Hippocampal formation (tissue), 2 donors: ENCODE data around the gene MAP4K3.
"Not testable (repeated sequence)": the region's sequence is repeated elsewhere in the genome, so short reads cannot be mapped to it uniquely, and the experiment has no call there.

ENCODE experiments used
- DNase-seq, 2 donors: peaks; one replicate each; lab custom pipeline; 2025; lab: John Stamatoyannopoulos, UW

MAP4K3 gene

GRCh38 chr2:39409697-39410389 lies 27.2 kb downstream of the MAP4K3 start:
- DNase-seq, result no peak

DNA sequence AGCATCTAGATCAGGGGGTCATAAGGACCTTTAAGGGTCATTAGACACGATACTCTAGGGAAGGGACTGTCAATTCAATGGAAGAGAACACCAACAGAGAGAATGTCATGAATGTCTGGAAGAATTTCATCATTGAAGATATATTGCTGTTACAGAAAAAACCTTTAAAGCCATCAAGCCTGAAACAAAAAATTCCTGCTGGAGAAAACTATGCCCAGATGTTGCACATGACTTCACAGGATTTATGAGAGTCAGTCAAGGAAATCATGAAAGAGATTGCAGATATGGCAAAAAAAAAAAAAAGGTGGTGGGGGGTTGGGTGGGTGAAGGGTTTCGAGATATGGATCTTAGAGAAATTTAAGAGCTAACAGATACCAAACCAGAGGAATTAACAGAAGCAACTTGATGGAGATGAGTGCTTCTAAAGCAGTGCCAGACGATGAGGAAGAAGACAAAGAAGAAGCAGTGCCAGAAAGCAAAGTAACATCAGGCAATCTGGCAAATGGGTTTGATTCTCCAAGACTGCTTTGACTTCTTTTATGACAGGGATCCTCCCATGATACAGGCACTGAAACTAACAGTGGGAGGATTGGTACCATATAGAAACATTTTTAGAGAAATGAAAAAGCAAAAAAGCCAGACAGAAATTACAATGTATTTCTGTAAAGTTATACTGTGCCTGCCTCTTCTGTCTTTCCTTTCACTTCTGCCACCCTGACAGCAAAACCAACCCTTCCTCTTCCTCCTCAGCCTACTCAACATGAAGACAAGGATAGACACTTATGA lies 28.5 kb downstream of the MAP4K3 start:
- DNase-seq, result no peak

- DNase-seq, result no peak
These were observed 29.4 kb downstream of the MAP4K3 start for GRCh38 chr2:39407516-39408296.

- DNase-seq, result no peak
These were observed 31.7 kb downstream of the MAP4K3 start for GRCh38 chr2:39405364-39405763.

GRCh38 chr2:39403311-39403710 lies 33.8 kb downstream of the MAP4K3 start:
- DNase-seq, result no peak

- DNase-seq, result no peak
These were observed 35.8 kb downstream of the MAP4K3 start for GRCh38 chr2:39401319-39401718.

GRCh38 chr2:39399570-39399969 lies 37.5 kb downstream of the MAP4K3 start:
- DNase-seq, result no peak

GRCh38 chr2:39395313-39395712 lies 41.8 kb downstream of the MAP4K3 start:
- no peak for DNase-seq

- DNase-seq, result no peak
These were observed 42.5 kb downstream of the MAP4K3 start for GRCh38 chr2:39394516-39394961.

GRCh38 chr2:39392672-39393071 lies 44.4 kb downstream of the MAP4K3 start:
- DNase-seq, result no peak

- DNase-seq, result no peak
These were observed 46.9 kb downstream of the MAP4K3 start for GRCh38 chr2:39390216-39390615.

DNA sequence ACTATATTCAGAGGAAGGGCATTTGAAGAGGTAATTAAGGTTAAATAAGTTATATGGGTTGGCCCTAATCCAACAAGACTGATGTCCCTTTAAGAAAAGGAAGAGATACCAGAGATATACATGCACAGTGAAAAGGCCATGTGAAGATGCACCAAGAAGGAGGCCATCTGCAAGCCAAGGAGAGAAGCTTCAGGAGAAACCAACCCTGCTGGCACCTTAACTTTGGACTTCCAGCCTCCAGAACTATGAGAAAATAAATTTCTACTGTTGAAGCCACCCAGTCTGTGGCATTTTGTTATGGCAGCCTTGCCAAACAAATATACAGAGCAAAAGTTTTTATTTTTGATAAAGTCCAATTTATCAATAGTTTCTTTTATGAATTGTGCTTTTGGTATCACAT lies 51.0 kb downstream of the MAP4K3 start:
- DNase-seq, result no peak

GRCh38 chr2:39385172-39385571 lies 51.9 kb downstream of the MAP4K3 start:
- no peak for DNase-seq

- DNase-seq, result not testable (repeated sequence)
These were observed 53.0 kb downstream of the MAP4K3 start for GRCh38 chr2:39384071-39384470.

- no peak for DNase-seq
These were observed 53.9 kb downstream of the MAP4K3 start for GRCh38 chr2:39383146-39383545.

GRCh38 chr2:39381653-39382052 lies 55.4 kb downstream of the MAP4K3 start:
- no peak for DNase-seq

DNA sequence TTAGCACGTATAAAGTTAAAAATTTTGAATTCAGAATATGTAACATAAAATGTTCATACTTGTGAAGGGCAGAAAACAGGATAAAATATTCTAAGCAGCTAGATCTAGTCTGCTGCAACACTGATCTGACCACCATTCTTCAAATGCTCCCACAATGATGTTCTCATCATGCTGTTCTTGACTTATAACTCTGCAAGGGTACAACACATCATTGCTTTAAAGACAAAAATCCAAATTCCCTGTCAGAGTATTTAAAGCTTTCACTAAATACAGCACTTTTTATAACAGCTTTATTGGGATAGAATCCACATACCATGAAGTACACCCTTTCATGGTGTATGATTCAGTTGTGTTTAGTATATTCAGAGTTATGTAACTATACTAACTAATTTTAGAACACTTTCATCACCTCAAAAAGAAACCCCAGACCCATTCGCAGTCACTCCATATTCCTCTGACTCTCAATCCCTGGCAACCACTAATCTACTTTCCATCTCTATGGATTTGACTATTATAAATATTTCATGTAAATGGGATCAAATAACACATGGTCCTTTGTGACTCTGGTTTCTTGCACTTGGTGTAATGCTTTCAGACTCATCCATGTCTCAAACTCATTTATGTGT lies 56.4 kb downstream of the MAP4K3 start:
- DNase-seq, result no peak

- DNase-seq, result peak in 1 of 2 donors; percentile 92
These were observed 57.2 kb downstream of the MAP4K3 start for GRCh38 chr2:39379643-39380524.

- no peak for DNase-seq
These were observed 58.1 kb downstream of the MAP4K3 start for GRCh38 chr2:39378968-39379367.

GRCh38 chr2:39377226-39377939 lies 59.7 kb downstream of the MAP4K3 start:
- DNase-seq, result no peak
